Body of pancreas (tissue), 4 donors: Measurements from ENCODE around the gene NOP14. TPM values are rescaled to one million over a fixed set of nuclear protein-coding genes. Genes with fewer than 3 reads are reported as not detected.

Experiments
- ATAC-seq: fragments of 150-250 bp; one replicate; pipeline ENCODE4 v1.9.1; 2016
- DNase-seq, 4 donors: peaks; one replicate each; pipeline ENCODE4 v3.0.0-alpha.2; 2019
- H3K27ac ChIP-seq, 4 donors: fragments of 200-600 bp; sonication (generic); 1 replicate in 3 of 4; 2 replicates in 1 of 4; pipeline versions ENCODE4 v1.5.1 to v1.6.1; 2016 to 2019; ENCODE audit warnings: mild to moderate bottlenecking in 1 of 4, mixed read lengths in 1 of 4, moderate library complexity in 1 of 4
- H3K27me3 ChIP-seq, 2 donors: fragments of 200-600 bp; sonication (generic); one replicate each; pipeline ENCODE4 v1.6.0; 2016; ENCODE audit warnings: mild to moderate bottlenecking in 1 of 2
- H3K36me3 ChIP-seq, 2 donors: fragments of 200-600 bp; sonication (generic); replicated peaks in 1 of 2; 2 replicates each; pipeline ENCODE4 v1.5.1; 2016; ENCODE audit warnings: low read depth in 2 of 2; ENCODE audit not compliant: insufficient read depth in 1 of 2
- H3K4me1 ChIP-seq: fragments of 200-600 bp; sonication (generic); one replicate; pipeline ENCODE4 v1.6.0; 2016
- H3K4me3 ChIP-seq, 2 donors: fragments of 200-600 bp; sonication (generic); 1 replicate in 1 of 2; 2 replicates in 1 of 2; pipeline ENCODE4 v1.5.1; 2016 to 2019
- H3K9me3 ChIP-seq, 3 donors: fragments of 200-600 bp; sonication (generic); 1 replicate in 2 of 3; 2 replicates in 1 of 3; pipeline ENCODE4 v1.5.1; 2016
- CTCF ChIP-seq, 7 experiments: fragments of 450-650 bp in 4 of 7; fragments of 200-600 bp in 3 of 7; sonication (generic) in 3 of 7; IDR thresholded peaks; one replicate each; pipeline ENCODE4 v1.5.1; 2016 to 2019; ENCODE audit warnings: antibody characterized with exemption in 7 of 7
- POLR2A ChIP-seq, 3 donors: fragments of 450-650 bp; IDR thresholded peaks; one replicate each; pipeline ENCODE4 v1.6.1; 2016; ENCODE audit warnings: antibody characterized with exemption in 3 of 3, mild to moderate bottlenecking in 2 of 3
- WGBS, 2 donors: methylation state at CpG; one replicate each; pipeline ENCODE4 v1.1.5; 2017; 5-methylcytosine and 5-hydroxymethylcytosine counted together
- intact Hi-C: fragments of 100-400 bp; cut with DNase I; formaldehyde crosslinking; loops from one replicate; pipeline ENCODE4 v1.15.1; 2023
- total RNA-seq, 2 donors: library from RNA; depleted of rRNA; stranded (reverse); fragments of >200 nt; gene quantifications; one replicate each; pipeline ENCODE4 v1.1.0, GENCODE V29; 2016

NOP14 gene
- total RNA-seq, 2 donors from 2014 or later, result 20.0 to 20.1 TPM

- H3K27ac ChIP-seq, result no peak overlapping the region
- no peaks in the 10 kb centered on the region for H3K27me3 ChIP-seq
- DNase-seq, result no peak
- no peaks in the 10 kb centered on the region for H3K36me3 ChIP-seq
- no peak for TF ChIP-seq CTCF (IDR thresholded peaks at IDR 0.05)
- TF ChIP-seq POLR2A (IDR thresholded peaks at IDR 0.05), result no peak
- no peak overlapping the region for H3K4me3 ChIP-seq
- WGBS, 2 donors, result 88 to 90% methylated on average over 3 of the region's 3 CpGs
- no peak for ATAC-seq
- H3K4me1 ChIP-seq, result no peaks in the 10 kb centered on the region
- intact Hi-C loops, result no loop called here
- H3K9me3 ChIP-seq, result no peaks in the 10 kb centered on the region
Observed at GRCh38 chr4:2971275-2971674, 8.1 kb upstream of the NOP14 start.

- 79 to 82% methylated on average over 3 of the region's 3 CpGs for WGBS, 2 donors
- TF ChIP-seq CTCF (IDR thresholded peaks at IDR 0.05) (no peak), POLR2A (IDR thresholded peaks at IDR 0.05) (no peak)
- no peak for ATAC-seq
Observed at GRCh38 chr4:2968381-2968780, 5.2 kb upstream of the NOP14 start.

GRCh38 chr4:2965262-2965661 is 2.1 kb upstream of the NOP14 start:
- H3K27me3 ChIP-seq, result no peaks in the 10 kb centered on the region
- intact Hi-C loops, result no loop called here
- DNase-seq, result no peak
- ATAC-seq, result no peak
- peaks cover 24% of the 10 kb centered on the region for H3K4me1 ChIP-seq
- no peaks in the 10 kb centered on the region for H3K36me3 ChIP-seq
- no peaks in the 10 kb centered on the region for H3K9me3 ChIP-seq
- 90 to 95% methylated on average over 16 of the region's 16 CpGs for WGBS, 2 donors
- H3K4me3 ChIP-seq, result no peak overlapping the region
- no peak overlapping the region for H3K27ac ChIP-seq
- TF ChIP-seq POLR2A (IDR thresholded peaks at IDR 0.05) (no peak), CTCF (IDR thresholded peaks at IDR 0.05) (no peak)

More at GRCh38 chr4:2968381-2968780, 5.2 kb upstream of the NOP14 start:
- H3K9me3 ChIP-seq, result no peaks in the 10 kb centered on the region
- intact Hi-C loops, result no loop called here
- H3K27ac ChIP-seq, result no peak overlapping the region
- no peak for DNase-seq
- H3K4me3 ChIP-seq, result no peak overlapping the region
- H3K4me1 ChIP-seq, result peaks cover 12% of the 10 kb centered on the region
- no peaks in the 10 kb centered on the region for H3K27me3 ChIP-seq
- H3K36me3 ChIP-seq, result no peaks in the 10 kb centered on the region

GRCh38 chr4:2964706-2965258 is 1.6 kb upstream of the NOP14 start:
- no peaks in the 10 kb centered on the region for H3K9me3 ChIP-seq
- ATAC-seq, result no peak

More at GRCh38 chr4:2964706-2965258, 1.6 kb upstream of the NOP14 start:
- intact Hi-C loops, result no loop called here
- Histone ChIP-seq H3K27me3 (no peaks in the 10 kb centered on the region), H3K27ac (no peak overlapping the region), H3K4me1 (peaks cover 24% of the 10 kb centered on the region), H3K36me3 (no peaks in the 10 kb centered on the region), H3K4me3 (peak overlapping the region in 1 of 2 donors; percentile 55)
- TF ChIP-seq POLR2A (IDR thresholded peaks at IDR 0.05) (no peak), CTCF (IDR thresholded peaks at IDR 0.05) (no peak)
- DNase-seq, result no peak
- 45 to 56% methylated on average over 5 of the region's 5 CpGs for WGBS, 2 donors
